Stomach (tissue), 9 donors: ENCODE data around the gene ZCWPW1. TPM values are rescaled to one million over a fixed set of nuclear protein-coding genes. Genes with fewer than 3 reads are reported as not detected.
"Not testable (repeated sequence)": the region's sequence is repeated elsewhere in the genome, so short reads cannot be mapped to it uniquely, and the experiment has no call there.

ENCODE experiments used
- DNase-seq, 2 donors: peaks; one replicate each; pipeline versions ENCODE4 v3.0.0 to v3.0.0-alpha.2; 2013 to 2019
- H3K27ac ChIP-seq, 5 donors: fragments of 200-600 bp in 4 of 5; sonication (generic) in 4 of 5; one replicate each; pipeline ENCODE4 v1.5.1; 2013 to 2019; ENCODE audit warnings: mild to moderate bottlenecking in 1 of 5, moderate library complexity in 1 of 5
- H3K27me3 ChIP-seq, 3 donors: fragments of 200-600 bp; sonication (generic); one replicate each; pipeline ENCODE4 v1.5.1; 2017 to 2019; ENCODE audit warnings: mixed run types in 1 of 3
- H3K36me3 ChIP-seq, 4 donors: fragments of 200-600 bp; sonication (generic); 1 replicate in 3 of 4; 2 replicates in 1 of 4; pipeline ENCODE4 v1.5.1; 2016 to 2019
- H3K4me1 ChIP-seq, 4 donors: fragments of 200-600 bp; sonication (generic); one replicate each; pipeline ENCODE4 v1.5.1; 2016 to 2019
- H3K4me3 ChIP-seq, 4 donors: fragments of 200-600 bp; sonication (generic) in 3 of 4; one replicate each; pipeline ENCODE4 v1.5.1; 2016 to 2019; ENCODE audit warnings: mild to moderate bottlenecking in 1 of 4
- H3K9me3 ChIP-seq, 4 donors: fragments of 200-600 bp; sonication (generic); one replicate each; pipeline ENCODE4 v1.5.1; 2016 to 2019
- CTCF ChIP-seq, 7 experiments: fragments of 450-650 bp in 4 of 7; fragments of 200-600 bp in 3 of 7; sonication (generic) in 3 of 7; IDR thresholded peaks; one replicate each; pipeline ENCODE4 v1.5.1; 2016 to 2019; ENCODE audit warnings: antibody characterized with exemption in 7 of 7, control low read depth in 2 of 7, mild to moderate bottlenecking in 1 of 7
- EP300 ChIP-seq: sonication (generic); formaldehyde crosslinking; IDR thresholded peaks from one replicate; pipeline ENCODE4 v1.6.1; 2017; ENCODE audit warnings: antibody characterized with exemption
- POLR2A ChIP-seq, 4 donors: fragments of 450-650 bp; IDR thresholded peaks; one replicate each; pipeline ENCODE4 v1.6.1; 2016; ENCODE audit warnings: antibody characterized with exemption in 4 of 4, control low read depth in 2 of 4, mild to moderate bottlenecking in 1 of 4, moderate library complexity in 1 of 4
- POLR2AphosphoS5 ChIP-seq, 3 donors: sonication (generic); formaldehyde crosslinking; IDR thresholded peaks; one replicate each; pipeline ENCODE4 v1.6.1; 2016; ENCODE audit warnings: antibody characterized with exemption in 3 of 3
- WGBS, 5 donors: extraction: QIAGEN DNeasy Blood & Tissue Kit in 3 of 5; methylation state at CpG; one replicate each; pipeline versions ENCODE4 v1.1.5 to v1.1.7; 2013 to 2018; 5-methylcytosine and 5-hydroxymethylcytosine counted together
- intact Hi-C: fragments of 100-400 bp; cut with DNase I; formaldehyde crosslinking; loops from one replicate; pipeline ENCODE4 v1.15.1; 2023; ENCODE audit warnings: low total_unique reads
- polyA plus RNA-seq, 3 donors: library from polyadenylated mRNA; stranded (reverse); fragments of 200-250 nt; gene quantifications; one replicate each; pipeline ENCODE4 v1.2.3, GENCODE V29; 2013
- total RNA-seq, 5 donors: library from RNA; depleted of rRNA; stranded (reverse); fragments of >200 nt; gene quantifications; one replicate each; pipeline versions ENCODE4 v1.1.0 to v1.2.3, GENCODE V29; 2014 to 2016
- donor health status: healthy with polysubstance abuse.
- donor health status: Bipolar disorder and iron deficiency.
- donor health status: healthy.

ZCWPW1 gene
- total and polyA plus RNA-seq, 8 donors, result 0.89 to 44.3 (median 5.2) TPM; not detected in 1

GRCh38 chr7:100441641-100442535 lies 13.4 kb upstream of the ZCWPW1 start:
- Histone ChIP-seq H3K27me3 (no peaks in the 10 kb centered on the region), H3K27ac (no peak overlapping the region), H3K9me3 (no peaks in the 10 kb centered on the region), H3K36me3 (no peaks in the 10 kb centered on the region), H3K4me3 (no peak overlapping the region), H3K4me1 (peaks cover 0 to 12% (median 9%) of the 10 kb centered on the region in 4 donors)
- intact Hi-C loops, result no loop called here
- no peak for DNase-seq
- 89 to 95% (median 91%) methylated on average over 9 to 11 of the region's 11 CpGs for WGBS, 5 donors
- TF ChIP-seq EP300 (no peak), CTCF (IDR thresholded peaks at IDR 0.05) (no peak), POLR2AphosphoS5 (IDR thresholded peaks at IDR 0.05) (no peak), POLR2A (IDR thresholded peaks at IDR 0.05) (no peak)

- WGBS, 5 donors, result 87 to 93% (median 89%) methylated on average over 7 of the region's 7 CpGs
- H3K27me3 ChIP-seq, result not testable (repeated sequence)
These were observed 10.7 kb upstream of the ZCWPW1 start for GRCh38 chr7:100439244-100439643.

GRCh38 chr7:100438731-100439130 lies 10.2 kb upstream of the ZCWPW1 start:
- DNase-seq, H3K9me3 ChIP-seq, H3K4me3 ChIP-seq, H3K27me3 ChIP-seq, intact Hi-C loops: not testable (repeated sequence)
- H3K36me3 ChIP-seq, result peaks cover 7 to 14% (median 12%) of the 10 kb centered on the region in 4 donors
- peaks cover 14 to 25% (median 24%) of the 10 kb centered on the region in 4 donors for H3K4me1 ChIP-seq
- peak overlapping the region in 1 of 5 donors; percentile 35 for H3K27ac ChIP-seq
- WGBS, 5 donors, result 93 to 95% (median 94%) methylated on average over 8 of the region's 8 CpGs

More at GRCh38 chr7:100439244-100439643, 10.7 kb upstream of the ZCWPW1 start:
- Histone ChIP-seq H3K4me1 (peaks cover 13 to 20% (median 20%) of the 10 kb centered on the region in 4 donors), H3K27ac (peak overlapping the region in 2 of 5 donors; percentile 15 to 35)
- intact Hi-C loops, DNase-seq, H3K9me3 ChIP-seq, H3K4me3 ChIP-seq, H3K36me3 ChIP-seq: not testable (repeated sequence)

- DNase-seq, result no peak
- Histone ChIP-seq H3K27ac (peak overlapping the region in 1 of 5 donors; percentile 97), H3K27me3 (no peaks in the 10 kb centered on the region), H3K36me3 (peaks cover 9 to 19% (median 17%) of the 10 kb centered on the region in 4 donors), H3K4me3 (no peak overlapping the region), H3K4me1 (peaks cover 14 to 30% (median 29%) of the 10 kb centered on the region in 4 donors), H3K9me3 (no peaks in the 10 kb centered on the region)
- intact Hi-C loops, result no loop called here
- 44 to 52% (median 49%) methylated on average over 2 of the region's 2 CpGs for WGBS, 5 donors
- TF ChIP-seq CTCF (IDR thresholded peaks at IDR 0.05), result no peak
- TF ChIP-seq POLR2A (IDR thresholded peaks at IDR 0.05), result no peak
- TF ChIP-seq POLR2AphosphoS5 (IDR thresholded peaks at IDR 0.05), result no peak
- no peak for TF ChIP-seq EP300
These were observed 9.7 kb upstream of the ZCWPW1 start for GRCh38 chr7:100438172-100438571.

GRCh38 chr7:100437150-100438100 lies 8.9 kb upstream of the ZCWPW1 start:
- Histone ChIP-seq H3K4me3 (peak overlapping the region in 2 of 4 donors; percentile 85 to 97), H3K36me3 (peaks cover 12 to 27% (median 24%) of the 10 kb centered on the region in 4 donors), H3K4me1 (peaks cover 14 to 38% (median 37%) of the 10 kb centered on the region in 4 donors), H3K9me3 (no peaks in the 10 kb centered on the region), H3K27ac (peak overlapping the region; percentile 96 to 99 (median 97)), H3K27me3 (no peaks in the 10 kb centered on the region)
- intact Hi-C loops, result no loop called here
- DNase-seq, result peak in 1 of 2 donors; percentile 24
- TF ChIP-seq CTCF (IDR thresholded peaks at IDR 0.05) (no peak), POLR2A (IDR thresholded peaks at IDR 0.05) (no peak), EP300 (no peak), POLR2AphosphoS5 (IDR thresholded peaks at IDR 0.05) (no peak)
- 90 to 93% (median 91%) methylated on average over 28 of the region's 28 CpGs for WGBS, 5 donors
